Thyroid gland (tissue), 4 donors: ENCODE data around the gene CSF3R.

Experiments used
- CTCF ChIP-seq, 6 experiments: fragments of 200-600 bp in 3 of 6; fragments of 450-650 bp in 3 of 6; sonication (generic) in 3 of 6; IDR thresholded peaks; one replicate each; pipeline ENCODE4 v1.5.1; 2016 to 2019; ENCODE audit warnings: antibody characterized with exemption in 6 of 6, mild to moderate bottlenecking in 2 of 6, inconsistent platforms in 1 of 6, moderate library complexity in 1 of 6
- POLR2A ChIP-seq, 2 donors: fragments of 450-650 bp; IDR thresholded peaks; one replicate each; pipeline ENCODE4 v1.6.1; 2017; ENCODE audit warnings: antibody characterized with exemption in 2 of 2, mild to moderate bottlenecking in 2 of 2, moderate library complexity in 1 of 2

- TF ChIP-seq POLR2A (IDR thresholded peaks at IDR 0.05): peak; percentile 74 to 92
- no peak for TF ChIP-seq CTCF (IDR thresholded peaks at IDR 0.05)
These were observed 32.3 kb downstream of the CSF3R start, which contains the start of gene OSCP1 for GRCh38 chr1:36450270-36450918.
